CMK (cell line): ENCODE results near the gene LRRC41.
"Not testable (repeated sequence)": the region's sequence is repeated elsewhere in the genome, so short reads cannot be mapped to it uniquely, and the experiment has no call there.

ENCODE experiments used
- DNase-seq: peaks from one replicate; pipeline ENCODE4 v3.0.0-alpha.2; 2010; ENCODE audit warnings: low read depth

The LRRC41 gene

GRCh38 chr1:46303038-46303871 is at the start of gene LRRC41, which contains the start of gene UQCRH:
TSS of gene LRRC41 (minus strand) at chr1:46303616. CDS start at chr1:46303322, 294 bp downstream.
TSS of gene UQCRH (plus strand) at chr1:46303698. CDS start at chr1:46303767, 69 bp downstream.
- peak; percentile 99 for DNase-seq

GRCh38 chr1:46352363-46352762 is 48.9 kb upstream of the LRRC41 start:
- no peak for DNase-seq

- no peak for DNase-seq
Observed at GRCh38 chr1:46345281-46345680, 41.9 kb upstream of the LRRC41 start.

DNA sequence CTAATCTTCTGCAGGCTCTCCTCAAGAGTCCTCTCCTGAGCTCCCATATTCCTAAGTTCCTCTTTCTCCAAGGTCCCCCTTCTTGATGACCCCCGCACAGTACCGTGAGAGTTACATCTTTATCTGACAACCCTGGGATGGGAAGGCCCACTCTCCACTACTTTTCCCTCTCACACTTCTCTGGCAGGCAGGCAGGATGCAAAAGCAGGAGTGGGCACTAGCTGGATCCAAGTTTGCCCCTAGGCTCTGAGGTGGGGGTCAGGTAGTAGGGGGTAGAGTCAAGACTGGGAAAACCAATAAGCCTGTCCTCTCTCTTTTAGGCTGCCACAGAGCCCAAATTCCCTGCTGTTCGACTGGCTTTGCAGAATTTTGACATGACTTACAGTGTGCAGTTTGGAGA is 41.1 kb upstream of the LRRC41 start:
- no peak for DNase-seq

DNA sequence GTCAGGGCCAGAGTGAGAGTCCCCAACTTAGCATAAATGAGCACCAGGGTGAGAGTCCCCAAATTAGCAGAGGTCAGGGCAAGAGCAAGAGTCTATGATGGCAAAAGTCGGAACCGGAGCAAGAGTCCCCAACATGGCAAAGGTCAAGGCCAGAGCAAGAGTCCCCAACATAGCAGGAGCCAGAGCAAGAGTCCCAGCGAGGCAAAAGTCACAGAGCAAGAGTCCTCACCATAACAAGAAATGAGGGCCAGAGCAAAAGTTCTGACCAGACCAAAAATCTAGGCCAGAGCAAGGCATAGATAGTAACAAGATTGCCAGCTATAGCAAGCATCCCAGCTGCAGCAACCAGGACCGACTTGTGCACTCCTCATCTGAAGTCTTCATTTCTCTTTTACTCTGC is 40.3 kb upstream of the LRRC41 start:
- DNase-seq, result no peak

DNA sequence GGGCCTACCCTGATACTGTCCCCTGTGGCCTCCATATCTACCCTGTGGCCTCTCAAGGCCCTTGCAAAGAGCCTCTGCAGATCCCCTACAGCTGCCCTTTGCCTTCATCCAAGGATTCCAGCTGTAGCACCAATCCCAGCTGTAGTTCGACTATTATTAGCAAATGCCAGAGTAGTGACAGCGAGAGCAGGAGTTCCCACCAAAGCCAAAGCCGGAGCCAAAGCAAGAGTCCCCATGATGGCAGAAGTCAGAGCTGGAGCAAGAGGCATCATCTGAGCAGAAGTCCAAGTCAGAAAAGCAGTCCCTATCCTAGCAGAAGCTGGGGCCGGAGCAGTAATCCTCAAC is 39.9 kb upstream of the LRRC41 start:
- no peak for DNase-seq

GRCh38 chr1:46342677-46343350 is 39.4 kb upstream of the LRRC41 start:
- no peak for DNase-seq

- DNase-seq, result no peak
Observed at GRCh38 chr1:46342084-46342656, 38.8 kb upstream of the LRRC41 start.

- DNase-seq, result no peak
Observed at GRCh38 chr1:46341222-46342083, 38.0 kb upstream of the LRRC41 start.

GRCh38 chr1:46340404-46341221 is 37.2 kb upstream of the LRRC41 start, which contains the start of gene NSUN4:
TSS of gene NSUN4 (plus strand) at chr1:46340807. CDS start at chr1:46340827, 20 bp downstream.
- peak; percentile 88 for DNase-seq

GRCh38 chr1:46337409-46337808 is 34.0 kb upstream of the LRRC41 start:
- not testable (repeated sequence) for DNase-seq

- no peak for DNase-seq
Observed at GRCh38 chr1:46335081-46335480, 31.7 kb upstream of the LRRC41 start.

DNA sequence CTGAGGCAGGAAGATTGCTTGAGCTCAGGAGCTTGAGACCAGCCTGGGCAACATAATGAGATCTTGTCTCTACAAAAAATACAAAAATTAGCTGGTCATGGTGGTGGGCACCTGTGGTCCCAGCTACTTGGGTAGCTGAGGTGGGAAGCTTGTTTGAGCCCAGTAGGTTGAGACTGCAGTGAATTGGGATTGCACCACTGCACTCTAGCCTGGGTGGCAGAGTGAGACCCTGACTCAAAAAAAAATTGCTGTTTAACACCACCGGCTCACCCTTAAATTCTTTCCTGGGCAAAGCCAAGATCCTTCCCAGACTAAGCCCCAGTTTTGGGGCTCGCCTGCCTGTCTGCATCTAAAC is 30.6 kb upstream of the LRRC41 start:
- no peak for DNase-seq

DNA sequence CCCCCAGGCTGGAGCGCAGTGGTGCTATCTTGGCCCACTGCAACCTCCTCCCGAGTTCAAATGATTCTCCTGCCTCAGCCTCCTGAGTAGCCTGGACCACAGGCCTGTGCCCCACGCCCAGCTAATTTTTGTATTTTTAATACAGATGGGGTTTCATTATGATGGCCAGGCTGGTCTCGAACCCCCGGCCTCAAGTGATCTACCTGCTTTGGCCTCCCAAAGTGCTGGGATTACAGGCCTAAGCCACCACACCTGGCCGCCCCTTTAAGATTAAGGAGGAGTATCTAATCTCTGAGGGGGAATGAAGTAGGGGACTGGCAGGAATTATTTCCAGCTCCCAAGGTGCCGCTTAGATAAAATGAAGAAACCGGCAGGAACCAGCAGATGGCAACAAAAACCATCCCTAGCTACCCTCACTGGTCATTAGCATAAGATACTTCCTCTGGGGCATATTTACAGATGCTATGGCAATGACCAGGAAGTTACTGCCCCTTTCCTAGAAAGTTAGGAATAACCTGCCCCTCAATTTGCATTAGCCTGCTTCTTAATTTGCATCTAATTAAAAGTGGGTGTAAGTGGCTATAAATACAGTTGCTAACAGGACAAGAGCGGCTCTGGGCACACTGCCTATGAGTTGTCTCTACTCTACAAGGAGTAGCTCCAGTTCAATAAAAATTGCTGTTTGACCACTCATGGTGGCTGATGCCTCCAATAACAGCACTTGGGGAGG is 30.0 kb upstream of the LRRC41 start:
- DNase-seq, result no peak

GRCh38 chr1:46331786-46332540 is 28.5 kb upstream of the LRRC41 start:
- not testable (repeated sequence) for DNase-seq

GRCh38 chr1:46330381-46330780 is 27.0 kb upstream of the LRRC41 start:
- DNase-seq, result not testable (repeated sequence)

- not testable (repeated sequence) for DNase-seq
Observed at GRCh38 chr1:46329807-46330206, 26.4 kb upstream of the LRRC41 start.

DNA sequence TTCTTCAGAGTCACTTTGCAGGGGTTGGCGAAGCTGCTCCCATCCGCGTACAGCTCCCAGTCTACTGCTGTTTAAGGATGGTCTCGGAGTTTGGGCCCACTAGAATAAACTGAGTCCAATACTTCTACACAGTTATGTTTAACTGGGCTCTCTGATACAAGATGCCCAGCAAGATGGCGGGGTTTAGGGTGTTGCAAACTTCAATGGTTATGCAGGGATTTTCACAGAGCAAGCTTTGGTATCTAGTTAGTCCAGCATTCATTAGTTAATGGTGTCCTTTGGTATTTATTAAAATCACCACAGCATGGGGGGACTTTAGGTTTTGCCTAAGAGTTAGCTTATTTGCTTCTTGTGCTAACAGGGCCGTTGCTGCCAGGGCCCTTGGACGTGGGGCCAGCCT is 24.8 kb upstream of the LRRC41 start:
- not testable (repeated sequence) for DNase-seq

DNA sequence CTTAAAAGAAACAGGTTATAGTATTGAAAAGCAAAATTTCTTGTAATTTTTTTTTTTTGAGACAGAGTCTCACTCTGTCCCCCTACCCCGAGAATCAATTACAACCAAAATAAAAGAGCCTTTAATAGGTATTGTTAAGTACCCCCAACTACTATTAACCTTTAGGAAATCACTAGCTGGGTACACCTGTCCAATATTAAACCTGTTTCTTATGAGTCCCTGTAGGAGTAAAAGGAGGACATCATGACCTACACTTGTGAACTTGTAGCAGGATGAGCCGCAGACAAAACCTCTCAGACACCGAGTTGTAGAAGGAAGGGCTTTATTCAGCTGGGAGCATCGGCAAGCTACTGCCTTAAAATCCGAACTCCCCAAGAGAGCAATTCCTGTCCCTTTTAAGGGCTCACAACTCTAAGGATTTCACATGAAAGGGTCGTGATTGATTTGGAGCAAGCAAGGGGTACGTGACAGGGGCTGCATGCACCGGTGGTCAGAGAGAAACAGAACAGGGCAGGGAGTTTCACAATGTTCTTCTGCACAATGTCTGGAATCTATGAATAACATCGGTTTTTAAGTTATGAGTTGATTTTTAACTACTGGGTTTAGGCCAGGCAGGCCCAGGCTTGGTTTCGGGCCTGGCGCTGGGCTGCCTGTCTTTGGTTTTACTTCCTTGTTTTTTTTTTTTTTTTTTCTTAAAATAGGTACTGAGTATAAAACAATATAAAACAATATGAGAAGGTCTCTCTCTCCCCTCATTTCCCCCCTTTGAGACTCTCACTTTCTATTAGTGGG is 22.1 kb upstream of the LRRC41 start:
- DNase-seq, result not testable (repeated sequence)
